ENCODE results near the gene CYP8B1. TPM values are rescaled to one million over a fixed set of nuclear protein-coding genes. Genes with fewer than 3 reads are reported as not detected.

CYP8B1 gene
- total and polyA plus RNA-seq, 2 of the 13 experiments (the other 11 are each of a cell fraction or from before 2014, with no cell fraction given) = 0.58 to 2.0 TPM

DNA sequence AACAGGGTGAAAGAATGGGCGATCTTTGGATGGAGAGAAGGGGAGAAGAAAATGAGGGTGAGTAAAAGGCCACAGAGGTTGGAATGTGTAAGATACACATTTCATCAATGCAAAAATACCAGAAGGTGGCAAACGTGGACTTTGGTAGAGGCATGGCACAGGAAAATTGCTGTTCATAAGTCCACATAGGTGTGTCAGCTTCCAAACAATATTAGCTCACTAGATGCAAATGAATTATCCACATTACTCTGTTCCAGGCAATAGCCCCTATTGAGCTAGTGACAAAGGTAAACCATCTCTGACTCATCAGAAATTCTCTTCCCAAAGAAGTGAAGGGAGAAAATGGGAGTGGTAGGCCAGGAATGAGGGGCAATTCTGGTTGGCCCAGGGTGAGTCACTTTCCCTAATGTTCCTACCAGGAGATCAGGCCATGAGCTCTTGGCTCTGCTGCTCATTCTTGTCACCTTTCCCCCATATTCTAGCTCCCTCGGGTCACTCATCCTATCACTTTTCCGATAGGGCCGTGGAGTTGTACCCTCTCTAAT, 46.5 kb downstream of the CYP8B1 start (continued):
- 0 out of 2 replicates have a peak, but pooled peaks have one; percentile 30 for TF ChIP-seq ZNF12 (CRISPR knock-in tag; IDR thresholded peaks at IDR 0.05)
- TF ChIP-seq HMG20B (CRISPR knock-in tag; conservative IDR thresholded peaks at IDR 0.05) = peak; percentile 54; the same call in 1 of the 2 replicates
- peak in 1 of 2 experiments; percentile 65; a peak in 2 of 4 replicates for TF ChIP-seq KLF16 (CRISPR knock-in tag; IDR thresholded peaks at IDR 0.05)
- no peak for TF ChIP-seq ZNF773 (CRISPR knock-in tag; IDR thresholded peaks at IDR 0.05; ENCODE audit: borderline replicate concordance)
- TF ChIP-seq, protein P1, sequence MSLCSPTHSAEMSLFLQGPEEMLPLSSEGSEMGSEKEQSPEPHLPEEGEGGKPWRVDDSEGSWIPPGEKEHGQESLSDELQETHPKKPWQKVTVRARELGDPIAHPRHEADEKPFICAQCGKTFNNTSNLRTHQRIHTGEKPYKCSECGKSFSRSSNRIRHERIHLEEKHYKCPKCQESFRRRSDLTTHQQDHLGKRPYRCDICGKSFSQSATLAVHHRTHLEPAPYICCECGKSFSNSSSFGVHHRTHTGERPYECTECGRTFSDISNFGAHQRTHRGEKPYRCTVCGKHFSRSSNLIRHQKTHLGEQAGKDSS (CRISPR knock-in tag; IDR thresholded peaks at IDR 0.05; ENCODE audit: borderline replicate concordance, low read depth) = no peak
- TF ChIP-seq DNMT3B (CRISPR knock-in tag; conservative IDR thresholded peaks at IDR 0.05) = 0 out of 2 replicates have a peak, but pooled peaks have one; percentile 69
- TF ChIP-seq ATF4 (CRISPR knock-in tag; IDR thresholded peaks at IDR 0.05) = peak in 1 of 2 experiments; percentile 6; a peak in 1 of 4 replicates
- TF ChIP-seq CTCF (CRISPR knock-in tag; IDR thresholded peaks at IDR 0.05) = peak; percentile 30
- TF ChIP-seq, protein P2, sequence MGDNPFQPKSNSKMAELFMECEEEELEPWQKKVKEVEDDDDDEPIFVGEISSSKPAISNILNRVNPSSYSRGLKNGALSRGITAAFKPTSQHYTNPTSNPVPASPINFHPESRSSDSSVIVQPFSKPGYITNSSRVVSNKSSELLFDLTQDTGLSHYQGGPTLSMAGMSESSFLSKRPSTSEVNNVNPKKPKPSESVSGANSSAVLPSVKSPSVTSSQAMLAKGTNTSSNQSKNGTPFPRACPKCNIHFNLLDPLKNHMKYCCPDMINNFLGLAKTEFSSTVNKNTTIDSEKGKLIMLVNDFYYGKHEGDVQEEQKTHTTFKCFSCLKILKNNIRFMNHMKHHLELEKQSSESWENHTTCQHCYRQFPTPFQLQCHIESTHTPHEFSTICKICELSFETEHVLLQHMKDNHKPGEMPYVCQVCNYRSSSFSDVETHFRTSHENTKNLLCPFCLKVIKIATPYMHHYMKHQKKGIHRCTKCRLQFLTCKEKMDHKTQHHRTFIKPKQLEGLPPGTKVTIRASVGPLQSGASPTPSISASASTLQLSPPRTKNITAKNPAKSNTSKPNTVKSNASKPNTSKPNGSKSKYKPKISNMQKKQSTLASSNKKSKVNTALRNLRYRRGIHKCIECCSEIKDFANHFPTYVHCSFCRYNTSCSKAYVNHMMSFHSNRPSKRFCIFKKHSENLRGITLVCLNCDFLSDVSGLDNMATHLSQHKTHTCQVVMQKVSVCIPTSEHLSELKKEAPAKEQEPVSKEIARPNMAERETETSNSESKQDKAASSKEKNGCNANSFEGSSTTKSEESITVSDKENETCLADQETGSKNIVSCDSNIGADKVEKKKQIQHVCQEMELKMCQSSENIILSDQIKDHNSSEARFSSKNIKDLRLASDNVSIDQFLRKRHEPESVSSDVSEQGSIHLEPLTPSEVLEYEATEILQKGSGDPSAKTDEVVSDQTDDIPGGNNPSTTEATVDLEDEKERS (CRISPR knock-in tag; IDR thresholded peaks at IDR 0.05) = peak; percentile 56; the same call in 1 of the 2 replicates
- TF ChIP-seq ZNF281 (CRISPR knock-in tag; IDR thresholded peaks at IDR 0.05; ENCODE audit: borderline replicate concordance) = peak; percentile 33; the same call in 1 of the 2 replicates
- peak; percentile 79 for TF ChIP-seq GATAD2A (CRISPR knock-in tag; IDR thresholded peaks at IDR 0.05)
- TF ChIP-seq, protein P3, sequence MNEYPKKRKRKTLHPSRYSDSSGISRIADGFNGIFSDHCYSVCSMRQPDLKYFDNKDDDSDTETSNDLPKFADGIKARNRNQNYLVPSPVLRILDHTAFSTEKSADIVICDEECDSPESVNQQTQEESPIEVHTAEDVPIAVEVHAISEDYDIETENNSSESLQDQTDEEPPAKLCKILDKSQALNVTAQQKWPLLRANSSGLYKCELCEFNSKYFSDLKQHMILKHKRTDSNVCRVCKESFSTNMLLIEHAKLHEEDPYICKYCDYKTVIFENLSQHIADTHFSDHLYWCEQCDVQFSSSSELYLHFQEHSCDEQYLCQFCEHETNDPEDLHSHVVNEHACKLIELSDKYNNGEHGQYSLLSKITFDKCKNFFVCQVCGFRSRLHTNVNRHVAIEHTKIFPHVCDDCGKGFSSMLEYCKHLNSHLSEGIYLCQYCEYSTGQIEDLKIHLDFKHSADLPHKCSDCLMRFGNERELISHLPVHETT (CRISPR knock-in tag; conservative IDR thresholded peaks at IDR 0.05) = no peak
- TF ChIP-seq, protein P4, sequence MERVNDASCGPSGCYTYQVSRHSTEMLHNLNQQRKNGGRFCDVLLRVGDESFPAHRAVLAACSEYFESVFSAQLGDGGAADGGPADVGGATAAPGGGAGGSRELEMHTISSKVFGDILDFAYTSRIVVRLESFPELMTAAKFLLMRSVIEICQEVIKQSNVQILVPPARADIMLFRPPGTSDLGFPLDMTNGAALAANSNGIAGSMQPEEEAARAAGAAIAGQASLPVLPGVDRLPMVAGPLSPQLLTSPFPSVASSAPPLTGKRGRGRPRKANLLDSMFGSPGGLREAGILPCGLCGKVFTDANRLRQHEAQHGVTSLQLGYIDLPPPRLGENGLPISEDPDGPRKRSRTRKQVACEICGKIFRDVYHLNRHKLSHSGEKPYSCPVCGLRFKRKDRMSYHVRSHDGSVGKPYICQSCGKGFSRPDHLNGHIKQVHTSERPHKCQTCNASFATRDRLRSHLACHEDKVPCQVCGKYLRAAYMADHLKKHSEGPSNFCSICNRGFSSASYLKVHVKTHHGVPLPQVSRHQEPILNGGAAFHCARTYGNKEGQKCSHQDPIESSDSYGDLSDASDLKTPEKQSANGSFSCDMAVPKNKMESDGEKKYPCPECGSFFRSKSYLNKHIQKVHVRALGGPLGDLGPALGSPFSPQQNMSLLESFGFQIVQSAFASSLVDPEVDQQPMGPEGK (CRISPR knock-in tag; IDR thresholded peaks at IDR 0.05) = peak; percentile 52
- TF ChIP-seq THAP11 (CRISPR knock-in tag; IDR thresholded peaks at IDR 0.05) = peak; percentile 41; the same call in 1 of the 2 replicates
- peak; percentile 83 for TF ChIP-seq RCOR2 (CRISPR knock-in tag; IDR thresholded peaks at IDR 0.05)

Data from HepG2 (cell line).